Right hindlimb (tissue), 1 donor: ENCODE measurements around the gene PLS3.

ENCODE experiments used
- DNase-seq: peaks from one replicate; pipeline ENCODE4 v3.0.0-alpha.2; 2018

The PLS3 gene

DNA sequence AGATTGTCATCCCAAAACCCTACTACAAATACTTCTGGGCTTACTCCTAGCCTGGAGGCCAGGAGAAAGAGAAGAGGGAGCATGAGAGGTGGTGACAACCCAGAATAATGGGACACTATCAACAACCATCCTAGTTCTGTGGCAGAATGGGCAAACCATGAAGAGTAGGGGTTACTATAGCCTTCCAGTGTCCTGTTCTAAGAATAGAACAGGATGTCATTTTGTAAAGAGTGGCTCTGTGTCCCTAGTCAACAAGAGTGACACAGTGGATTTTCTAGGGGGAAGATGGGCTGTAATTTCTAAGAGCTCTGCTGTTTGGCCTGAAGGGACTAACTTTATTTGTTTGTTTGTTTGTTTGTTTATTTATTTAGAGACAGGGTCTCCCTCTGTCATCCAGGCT is 136.0 kb downstream of the PLS3 start:
- no peak for DNase-seq

GRCh38 chrX:115697806-115698205 is 136.8 kb downstream of the PLS3 start:
- DNase-seq: no peak
